T-helper 1 cell treated with Interleukin-12 subunit alpha and Interleukin-12 subunit beta and Interleukin-4 antibody, amounts not matched to agents 30 ng/mL and 1 ng/mL, for 36 hours (primary cell): ENCODE results near the gene ENDOU. TPM values are rescaled to one million over a fixed set of nuclear protein-coding genes. Genes with fewer than 3 reads are reported as not detected.
"Not testable (repeated sequence)": the region's sequence is repeated elsewhere in the genome, so short reads cannot be mapped to it uniquely, and the experiment has no call there.

Experiments
- intact Hi-C: fragments of 100-400 bp; cut with micrococcal nuclease; formaldehyde crosslinking; loops from one replicate; pipeline ENCODE4 v1.15.1; 2024
- total RNA-seq: library from RNA; stranded (reverse); gene quantifications from 2 replicates; pipeline ENCODE4 v1.2.3, GENCODE V29; 2022

Gene ENDOU
- total RNA-seq, 1 donor from 2014 or later = not detected

- intact Hi-C loops = loop anchor here (5.0 kb wide), 4 partner anchors 312 to 1487 kb away; partner anchors contain the start of gene SLC38A1
Measured at GRCh38 chr12:47704719-47705118, 20.6 kb downstream of the ENDOU start.

- intact Hi-C loops = no loop called here
Measured at GRCh38 chr12:47700263-47700662, 25.0 kb downstream of the ENDOU start.

- intact Hi-C loops = no loop called here
Measured at GRCh38 chr12:47698631-47699030, 26.7 kb downstream of the ENDOU start.

DNA sequence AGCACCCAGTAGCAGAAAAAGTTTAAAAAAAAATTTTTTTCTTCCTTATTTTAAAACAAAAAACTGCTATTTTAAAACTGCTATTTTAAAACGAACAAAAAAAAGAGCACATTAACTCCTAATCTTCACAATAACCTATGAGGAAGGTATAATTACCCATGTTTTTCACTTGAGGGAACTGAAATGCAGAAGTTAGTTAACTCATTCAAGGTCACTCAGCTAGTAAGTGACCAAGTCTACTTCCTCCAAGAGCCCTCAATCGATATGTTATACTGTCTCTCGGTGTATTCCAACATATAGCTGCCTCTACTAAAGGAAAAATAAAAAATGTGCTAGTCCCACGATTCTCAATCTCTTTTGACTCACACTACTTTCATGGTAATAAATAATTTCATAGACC, 27.2 kb downstream of the ENDOU start:
- intact Hi-C loops = no loop called here

GRCh38 chr12:47689215-47689614, 36.1 kb downstream of the ENDOU start:
- intact Hi-C loops = loop anchor here (5.0 kb wide), 1 partner anchor 482 kb away; no protein-coding TSS in a partner anchor

DNA sequence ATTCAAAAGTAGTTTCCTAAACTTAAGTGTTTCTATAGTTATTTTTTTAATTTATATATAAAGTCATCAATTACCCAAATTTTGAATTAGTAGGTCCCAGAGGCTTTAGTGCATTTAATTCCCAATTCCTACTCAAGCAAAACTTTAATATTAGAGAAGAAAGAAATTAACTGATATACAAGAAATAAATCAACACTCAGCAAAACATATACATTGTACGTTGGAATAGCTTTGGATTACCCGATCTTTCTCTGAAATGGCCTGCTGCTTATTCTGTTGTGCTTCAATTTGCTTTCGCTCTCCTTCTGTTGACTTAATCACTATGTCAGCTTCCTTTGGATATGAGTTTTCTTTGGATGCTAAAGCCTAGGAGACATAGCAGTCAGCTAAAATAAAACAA, 37.7 kb downstream of the ENDOU start:
- intact Hi-C loops = loop anchor here (5.0 kb wide), 1 partner anchor 480 kb away; no protein-coding TSS in a partner anchor

GRCh38 chr12:47686645-47687240, 38.5 kb downstream of the ENDOU start:
- intact Hi-C loops = loop anchor here (1.0 to 5.0 kb wide), 5 partner anchors 35 to 1011 kb away; no protein-coding TSS in a partner anchor

- intact Hi-C loops = no loop called here
Measured at GRCh38 chr12:47679785-47680184, 45.5 kb downstream of the ENDOU start.

DNA sequence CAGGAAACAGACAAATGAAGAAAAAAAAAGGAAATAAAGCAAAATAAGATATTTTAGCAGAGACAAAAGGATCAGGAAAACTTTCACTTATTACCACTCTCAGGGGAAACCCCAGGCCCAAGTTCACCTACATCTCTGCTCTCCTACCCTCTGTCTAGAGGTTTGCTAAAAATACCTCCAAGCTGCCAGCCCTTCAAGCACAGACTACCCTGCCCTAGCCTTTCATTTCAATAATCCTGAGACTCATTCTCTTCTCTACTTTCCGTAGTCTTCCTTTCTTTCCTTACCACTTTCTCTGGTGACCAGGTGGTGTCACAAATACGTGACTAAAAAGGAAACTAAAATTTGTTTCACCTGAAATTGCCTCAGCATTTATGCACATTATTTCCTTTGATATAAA, 53.2 kb downstream of the ENDOU start:
- intact Hi-C loops = no loop called here

DNA sequence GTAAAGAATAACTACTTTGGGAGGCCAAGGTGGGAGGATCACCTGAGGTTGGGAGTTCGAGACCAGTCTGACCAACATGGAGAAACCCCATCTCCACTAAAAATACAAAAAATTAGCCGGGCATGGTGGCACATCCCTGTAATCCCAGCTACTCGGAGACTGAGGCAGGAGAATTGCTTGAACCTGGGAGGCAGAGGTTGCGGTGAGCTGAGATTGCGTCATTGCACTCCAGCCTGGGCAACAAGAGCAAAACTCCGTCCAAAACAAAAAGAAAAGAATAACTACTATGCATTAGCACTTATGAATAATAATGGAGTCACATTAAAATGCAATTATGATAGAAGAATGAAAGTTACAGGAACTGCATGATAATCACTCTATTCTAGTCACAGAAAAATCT, 57.4 kb downstream of the ENDOU start:
- intact Hi-C loops = not testable (repeated sequence)

Other genes with a start within 250 kb of the ENDOU start
- gene RPAP3, start 19.5 kb downstream of the ENDOU start, total RNA-seq = 44.3 and 44.8 TPM in 2 replicates
- 0.56 and 1.1 TPM in 2 replicates for gene RAPGEF3, start 33.4 kb upstream of the ENDOU start, total RNA-seq
- gene SLC48A1, start 47.7 kb upstream of the ENDOU start, total RNA-seq = 10.5 and 10.7 TPM in 2 replicates
- 214 and 220 TPM in 2 replicates for gene HDAC7, start 94.4 kb upstream of the ENDOU start, total RNA-seq
- 103 and 105 TPM in 2 replicates for gene VDR, start 179.5 kb upstream of the ENDOU start, total RNA-seq
- gene TMEM106C, start 238.1 kb upstream of the ENDOU start, total RNA-seq = 103 and 106 TPM in 2 replicates